Endothelial cell (in vitro differentiated cells): ENCODE measurements around the gene SRRM3. TPM values are rescaled to one million over a fixed set of nuclear protein-coding genes. Genes with fewer than 3 reads are reported as not detected.
"Not testable (repeated sequence)": the region's sequence is repeated elsewhere in the genome, so short reads cannot be mapped to it uniquely, and the experiment has no call there.

ENCODE experiments used
- DNase-seq: peaks from one replicate; pipeline ENCODE4 v3.0.0; 2021; ENCODE audit warnings: low spot score
- H3K27ac Mint-ChIP-seq: one replicate; pipeline ENCODE4 v1.8.0; 2021; ENCODE audit warnings: mixed read lengths, inconsistent platforms; ENCODE audit not compliant: unreplicated experiment
- H3K27me3 Mint-ChIP-seq: one replicate; pipeline ENCODE4 v1.8.0; 2021; ENCODE audit warnings: mild to moderate bottlenecking, moderate library complexity, mixed read lengths, inconsistent platforms; ENCODE audit not compliant: unreplicated experiment
- H3K36me3 Mint-ChIP-seq: one replicate; pipeline ENCODE4 v1.8.0; 2021; ENCODE audit warnings: mild to moderate bottlenecking, low read depth, mixed read lengths, inconsistent platforms; ENCODE audit not compliant: unreplicated experiment
- H3K4me1 Mint-ChIP-seq: one replicate; pipeline ENCODE4 v1.8.0; 2021; ENCODE audit warnings: mild to moderate bottlenecking, mixed read lengths, inconsistent platforms; ENCODE audit not compliant: unreplicated experiment
- H3K4me3 Mint-ChIP-seq: one replicate; pipeline ENCODE4 v1.8.0; 2021; ENCODE audit warnings: mild to moderate bottlenecking, mixed read lengths, inconsistent platforms; ENCODE audit not compliant: unreplicated experiment
- H3K9me3 Mint-ChIP-seq: one replicate; pipeline ENCODE4 v1.8.0; 2021; ENCODE audit warnings: mixed read lengths, inconsistent platforms; ENCODE audit not compliant: unreplicated experiment
- CTCF ChIP-seq: fragments of 200-600 bp; sonication (generic); IDR thresholded peaks from one replicate; pipeline ENCODE4 v1.5.0; 2021; ENCODE audit warnings: antibody characterized with exemption; ENCODE audit not compliant: unreplicated experiment
- total RNA-seq: library from RNA; stranded (reverse); fragmentation: NEBNext Ultra II Directional; extraction: Animal tissue kit (Norgen Biotek cat#: 25700); gene quantifications from one replicate; pipeline ENCODE4 v1.2.1, GENCODE V29; 2021; ENCODE audit not compliant: unreplicated experiment

The SRRM3 gene
- total RNA-seq, 1 donor from 2014 or later, result 27.1 TPM

- H3K27ac Mint-ChIP-seq, result no peak overlapping the region
- H3K36me3 Mint-ChIP-seq, result no peaks in the 10 kb centered on the region
- H3K4me3 Mint-ChIP-seq, result no peak overlapping the region
- peaks cover 4% of the 10 kb centered on the region for H3K27me3 Mint-ChIP-seq
- no peak for DNase-seq
- TF ChIP-seq CTCF, result no peak
- peaks cover 5% of the 10 kb centered on the region for H3K4me1 Mint-ChIP-seq
- H3K9me3 Mint-ChIP-seq, result no peaks in the 10 kb centered on the region
Measured at GRCh38 chr7:76222839-76223238, 21.1 kb downstream of the SRRM3 start.

GRCh38 chr7:76223286-76223972, 21.7 kb downstream of the SRRM3 start:
- Mint-ChIP-seq H3K27me3 (peaks cover 4% of the 10 kb centered on the region), H3K36me3 (no peaks in the 10 kb centered on the region), H3K9me3 (no peaks in the 10 kb centered on the region), H3K4me1 (peaks cover 5% of the 10 kb centered on the region), H3K4me3 (no peak overlapping the region), H3K27ac (no peak overlapping the region)
- TF ChIP-seq CTCF, result no peak
- no peak for DNase-seq

GRCh38 chr7:76224695-76225094, 23.0 kb downstream of the SRRM3 start:
- no peak for TF ChIP-seq CTCF
- Mint-ChIP-seq H3K27me3 (peaks cover 4% of the 10 kb centered on the region), H3K9me3 (no peaks in the 10 kb centered on the region), H3K36me3 (no peaks in the 10 kb centered on the region), H3K27ac (no peak overlapping the region), H3K4me3 (no peak overlapping the region), H3K4me1 (peaks cover 5% of the 10 kb centered on the region)
- no peak for DNase-seq

- Mint-ChIP-seq H3K4me1 (peaks cover 5% of the 10 kb centered on the region), H3K27ac (no peak overlapping the region), H3K4me3 (no peak overlapping the region), H3K9me3 (no peaks in the 10 kb centered on the region), H3K27me3 (peaks cover 5% of the 10 kb centered on the region), H3K36me3 (no peaks in the 10 kb centered on the region)
- TF ChIP-seq CTCF, result no peak
- DNase-seq, result peak; percentile 62
Measured at GRCh38 chr7:76225379-76225778, 23.7 kb downstream of the SRRM3 start.

- no peak overlapping the region for H3K27ac Mint-ChIP-seq
Measured at GRCh38 chr7:76225951-76226350, 24.3 kb downstream of the SRRM3 start.

GRCh38 chr7:76226878-76227423, 25.3 kb downstream of the SRRM3 start:
- not testable (repeated sequence) for H3K36me3 Mint-ChIP-seq, DNase-seq, H3K27me3 Mint-ChIP-seq, H3K9me3 Mint-ChIP-seq, H3K27ac Mint-ChIP-seq, H3K4me3 Mint-ChIP-seq, H3K4me1 Mint-ChIP-seq

More at GRCh38 chr7:76225951-76226350, 24.3 kb downstream of the SRRM3 start:
- TF ChIP-seq CTCF, result no peak
- no peak overlapping the region for H3K4me3 Mint-ChIP-seq
- H3K27me3 Mint-ChIP-seq, result peaks cover 6% of the 10 kb centered on the region
- DNase-seq, result no peak
- no peaks in the 10 kb centered on the region for H3K9me3 Mint-ChIP-seq
- peaks cover 5% of the 10 kb centered on the region for H3K4me1 Mint-ChIP-seq
- H3K36me3 Mint-ChIP-seq, result no peaks in the 10 kb centered on the region
